AML-193 (cell line): ENCODE measurements around the gene CFHR1.

Source experiments
- DNase-seq, 2 experiments: peaks; one replicate each; lab custom pipeline; 2025; lab: John Stamatoyannopoulos, UW

The CFHR1 gene

GRCh38 chr1:196877964-196878363 lies 58.4 kb downstream of the CFHR1 start:
- DNase-seq = no peak
